CD4-positive, alpha-beta T cell (primary cell): Measurements from ENCODE around the gene GSS. TPM values are rescaled to one million over a fixed set of nuclear protein-coding genes. Genes with fewer than 3 reads are reported as not detected.

Source experiments
- ATAC-seq: fragments of 200-7000 bp; cut with Tn5 transposase; one replicate; pipeline ENCODE4 v1.10.0; 2022; ENCODE audit warnings: mild to moderate bottlenecking; ENCODE audit not compliant: poor library complexity
- CTCF ChIA-PET: fragments of 350-600 bp; sonication (Branson Sonifier 250); formaldehyde crosslinking; loops from one replicate; lab custom pipeline; 2021; ENCODE audit warnings: antibody characterized with exemption, inconsistent platforms; lab: Charles Lee
- POLR2A ChIA-PET: fragments of 350-600 bp; sonication (Branson Sonifier 250); formaldehyde crosslinking; loops from one replicate; lab custom pipeline; 2021; ENCODE audit warnings: antibody characterized with exemption, inconsistent platforms; lab: Charles Lee
- DNase-seq, 14 experiments: peaks; one replicate each; pipeline ENCODE4 v3.0.0-alpha.2; 2013 to 2020; ENCODE audit warnings: mixed read lengths in 2 of 14
- H3K27ac ChIP-seq, 2 donors: one replicate each; pipeline versions ENCODE4 v1.5.1 to v1.7.0; 2013; ENCODE audit warnings: low read length in 2 of 2, low read depth in 1 of 2, mild to moderate bottlenecking in 1 of 2
- H3K27me3 ChIP-seq, 2 experiments: 1 replicate in 1 of 2; 2 replicates in 1 of 2; pipeline versions ENCODE4 v1.6.1 to v1.7.0; 2013; ENCODE audit warnings: low read length in 2 of 2, control low read depth in 1 of 2, mild to moderate bottlenecking in 1 of 2, moderate library complexity in 1 of 2; ENCODE audit not compliant: insufficient read depth in 2 of 2, control insufficient read depth in 1 of 2
- H3K36me3 ChIP-seq: one replicate; pipeline ENCODE4 v1.6.1; 2013; ENCODE audit warnings: low read length, control low read depth; ENCODE audit not compliant: insufficient read depth
- H3K4me1 ChIP-seq: one replicate; pipeline ENCODE4 v1.6.1; 2013; ENCODE audit warnings: low read length, control low read depth; ENCODE audit not compliant: insufficient read depth
- H3K4me3 ChIP-seq: one replicate; pipeline ENCODE4 v1.5.1; 2013; ENCODE audit warnings: mild to moderate bottlenecking, low read length, moderate library complexity
- H3K9me3 ChIP-seq, 2 experiments: 1 replicate in 1 of 2; 2 replicates in 1 of 2; pipeline versions ENCODE4 v1.6.1 to v1.7.0; 2013; ENCODE audit warnings: low read length in 2 of 2, mild to moderate bottlenecking in 2 of 2, control low read depth in 1 of 2, moderate library complexity in 1 of 2; ENCODE audit not compliant: control insufficient read depth in 1 of 2, insufficient read depth in 1 of 2
- H3K27ac Mint-ChIP-seq: one replicate; pipeline ENCODE4 v1.8.0; 2020; ENCODE audit warnings: mixed read lengths
- H3K27me3 Mint-ChIP-seq: one replicate; pipeline ENCODE4 v1.8.0; 2021; ENCODE audit warnings: mixed read lengths
- H3K36me3 Mint-ChIP-seq: one replicate; pipeline ENCODE4 v1.8.0; 2021; ENCODE audit warnings: low read depth, mixed read lengths
- H3K4me1 Mint-ChIP-seq: one replicate; pipeline ENCODE4 v1.8.0; 2021; ENCODE audit warnings: low read depth, mixed read lengths
- H3K4me3 Mint-ChIP-seq: one replicate; pipeline ENCODE4 v1.8.0; 2020; ENCODE audit warnings: mild to moderate bottlenecking, mixed read lengths
- H3K9me3 Mint-ChIP-seq: one replicate; pipeline ENCODE4 v1.8.0; 2020; ENCODE audit warnings: mixed read lengths
- intact Hi-C, 2 experiments: fragments of 100-400 bp; cut with DNase I in 1 of 2; cut with micrococcal nuclease in 1 of 2; formaldehyde crosslinking; loops; one replicate each; pipeline versions ENCODE4 v1.15.1 to v1.9.0; 2023 to 2025; cut with DNase I, micrococcal nuclease
- total RNA-seq, 174 experiments: library from RNA in 2 of 174; stranded (reverse) in 2 of 174; gene quantifications; one replicate each; pipeline ENCODE4 v1.2.3 and lab custom pipeline; 2021 to 2026
- TF ChIP-seq, protein P1 (sequence below): fragments of 200-600 bp; IDR thresholded peaks from one replicate; pipeline ENCODE4 v1.8.0; 2022; ENCODE audit warnings: antibody characterized with exemption, mild to moderate bottlenecking

Gene GSS
- total RNA-seq, 2 experiments from 2014 or later = 24.3 to 24.7 TPM

DNA sequence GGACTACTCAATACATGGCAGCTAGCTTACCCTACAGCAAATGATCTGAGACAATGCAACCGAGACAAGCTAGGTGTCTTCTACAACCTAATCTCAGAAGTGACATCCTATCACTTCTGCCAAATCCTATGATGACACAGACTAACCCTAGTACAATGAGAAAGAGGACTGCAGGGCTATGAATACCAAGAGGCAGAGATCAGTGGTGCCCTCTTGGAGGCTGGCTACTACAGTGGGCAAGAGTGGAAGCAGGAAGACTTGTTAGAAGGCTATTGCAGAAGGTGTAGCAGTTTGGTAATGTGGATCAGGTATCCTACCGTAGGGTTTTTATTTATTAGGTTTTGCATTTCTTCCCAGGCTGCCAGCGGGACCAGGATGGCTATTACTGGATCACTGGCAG lies 30.3 kb downstream of the GSS start:
- no peaks in the 10 kb centered on the region for H3K9me3 Mint-ChIP-seq
- DNase-seq = no peak
- intact Hi-C loops = no loop called here
- Histone ChIP-seq H3K4me1 (peaks cover 4% of the 10 kb centered on the region), H3K27me3 (no peaks in the 10 kb centered on the region), H3K9me3 (no peaks in the 10 kb centered on the region), H3K36me3 (peaks cover 49% of the 10 kb centered on the region), H3K27ac (no peak overlapping the region), H3K4me3 (no peak overlapping the region)
- no peak for ATAC-seq
- no peak overlapping the region for H3K4me3 Mint-ChIP-seq
- H3K27me3 Mint-ChIP-seq = no peaks in the 10 kb centered on the region
- no peaks in the 10 kb centered on the region for H3K4me1 Mint-ChIP-seq
- POLR2A ChIA-PET = no interaction called here
- CTCF ChIA-PET = no interaction called here
- TF ChIP-seq, protein P1, sequence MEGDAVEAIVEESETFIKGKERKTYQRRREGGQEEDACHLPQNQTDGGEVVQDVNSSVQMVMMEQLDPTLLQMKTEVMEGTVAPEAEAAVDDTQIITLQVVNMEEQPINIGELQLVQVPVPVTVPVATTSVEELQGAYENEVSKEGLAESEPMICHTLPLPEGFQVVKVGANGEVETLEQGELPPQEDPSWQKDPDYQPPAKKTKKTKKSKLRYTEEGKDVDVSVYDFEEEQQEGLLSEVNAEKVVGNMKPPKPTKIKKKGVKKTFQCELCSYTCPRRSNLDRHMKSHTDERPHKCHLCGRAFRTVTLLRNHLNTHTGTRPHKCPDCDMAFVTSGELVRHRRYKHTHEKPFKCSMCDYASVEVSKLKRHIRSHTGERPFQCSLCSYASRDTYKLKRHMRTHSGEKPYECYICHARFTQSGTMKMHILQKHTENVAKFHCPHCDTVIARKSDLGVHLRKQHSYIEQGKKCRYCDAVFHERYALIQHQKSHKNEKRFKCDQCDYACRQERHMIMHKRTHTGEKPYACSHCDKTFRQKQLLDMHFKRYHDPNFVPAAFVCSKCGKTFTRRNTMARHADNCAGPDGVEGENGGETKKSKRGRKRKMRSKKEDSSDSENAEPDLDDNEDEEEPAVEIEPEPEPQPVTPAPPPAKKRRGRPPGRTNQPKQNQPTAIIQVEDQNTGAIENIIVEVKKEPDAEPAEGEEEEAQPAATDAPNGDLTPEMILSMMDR = no peak
- peaks cover 62% of the 10 kb centered on the region for H3K36me3 Mint-ChIP-seq
- H3K27ac Mint-ChIP-seq = no peak overlapping the region

DNA sequence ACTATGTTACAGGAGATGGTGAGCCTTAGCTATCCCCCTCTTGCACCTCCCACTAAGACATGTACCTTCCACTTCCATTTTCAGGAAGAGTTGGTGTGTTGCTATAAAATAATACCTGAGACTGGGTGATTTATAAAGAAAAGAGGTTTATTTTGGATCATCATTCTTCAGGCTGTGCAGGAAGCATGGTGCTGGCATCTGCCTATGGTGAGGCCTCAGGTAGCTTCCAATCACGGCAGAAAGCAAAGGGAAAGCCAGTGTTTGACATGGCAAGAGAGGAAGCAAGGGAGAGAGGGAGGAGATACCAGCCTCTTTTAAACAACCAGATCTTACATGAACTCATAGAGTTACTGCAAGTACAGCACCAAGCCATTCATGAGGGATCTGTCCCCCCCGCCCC lies 32.2 kb downstream of the GSS start:
- peaks cover 5% of the 10 kb centered on the region for H3K4me1 Mint-ChIP-seq
- peaks cover 37% of the 10 kb centered on the region for H3K36me3 ChIP-seq
- DNase-seq (no peak), ATAC-seq (no peak)
- H3K4me3 ChIP-seq = no peak overlapping the region
- H3K36me3 Mint-ChIP-seq = peaks cover 53% of the 10 kb centered on the region
- CTCF ChIA-PET = no interaction called here
- intact Hi-C loops = no loop called here
- H3K9me3 ChIP-seq = no peaks in the 10 kb centered on the region
- H3K9me3 Mint-ChIP-seq = no peaks in the 10 kb centered on the region
- H3K27me3 ChIP-seq = no peaks in the 10 kb centered on the region
- H3K27me3 Mint-ChIP-seq = no peaks in the 10 kb centered on the region
- no peak overlapping the region for H3K27ac Mint-ChIP-seq
- H3K4me1 ChIP-seq = peaks cover 8% of the 10 kb centered on the region
- H3K27ac ChIP-seq = no peak overlapping the region
- H3K4me3 Mint-ChIP-seq = no peak overlapping the region
- TF ChIP-seq, protein P1 = no peak
- POLR2A ChIA-PET = no interaction called here

DNA sequence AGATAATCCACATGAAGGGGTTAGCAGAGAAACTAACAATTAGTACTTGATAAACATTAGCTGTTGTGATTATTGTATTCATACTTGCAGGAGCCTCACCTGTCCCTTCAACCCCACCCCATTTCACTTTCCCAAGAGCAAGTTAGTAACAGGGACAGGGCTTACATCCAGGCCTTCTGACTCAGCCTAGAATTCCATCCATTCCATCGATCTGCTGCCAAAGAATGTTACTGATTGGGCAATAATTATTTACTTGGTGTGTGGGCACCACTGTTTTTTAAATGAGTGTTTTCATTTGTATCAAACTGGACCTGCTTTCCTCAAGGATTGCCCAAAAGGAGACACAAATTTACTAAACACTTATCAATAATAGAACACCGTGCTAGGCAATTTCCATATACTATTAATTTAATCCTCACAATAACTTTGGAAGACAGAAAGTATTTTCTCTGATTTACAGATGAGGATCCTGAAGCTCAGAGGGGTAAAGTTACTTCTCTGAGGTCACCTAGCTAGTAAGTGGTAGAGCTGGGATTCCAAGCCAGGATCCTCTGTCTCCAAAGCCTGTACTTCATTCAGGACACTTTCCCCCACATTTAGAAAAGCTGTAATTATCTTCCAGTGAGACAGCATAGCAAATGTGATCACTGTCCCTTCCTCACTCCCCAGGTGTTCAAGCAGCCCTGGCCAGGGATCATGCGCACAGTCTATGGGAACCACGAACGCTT lies 32.8 kb downstream of the GSS start:
- ATAC-seq = no peak
- Histone ChIP-seq H3K4me3 (no peak overlapping the region), H3K27ac (no peak overlapping the region), H3K4me1 (peaks cover 12% of the 10 kb centered on the region), H3K36me3 (peaks cover 37% of the 10 kb centered on the region), H3K27me3 (no peaks in the 10 kb centered on the region), H3K9me3 (no peaks in the 10 kb centered on the region)
- Mint-ChIP-seq H3K9me3 (no peaks in the 10 kb centered on the region), H3K4me3 (no peak overlapping the region), H3K4me1 (peaks cover 11% of the 10 kb centered on the region), H3K27ac (no peak overlapping the region), H3K36me3 (peaks cover 47% of the 10 kb centered on the region), H3K27me3 (no peaks in the 10 kb centered on the region)
- intact Hi-C loops = no loop called here
- TF ChIP-seq, protein P1 = no peak
- no peak for DNase-seq
- ChIA-PET CTCF (no interaction called here), POLR2A (no interaction called here)
